IPS DF 4.7 (cell line): ENCODE results near the gene TYRO3.
"Not testable (repeated sequence)": the region's sequence is repeated elsewhere in the genome, so short reads cannot be mapped to it uniquely, and the experiment has no call there.

Experiments used
- DNase-seq: peaks from one replicate; pipeline ENCODE4 v3.0.0-alpha.2; 2013; ENCODE audit warnings: low spot score; ENCODE audit errors: extremely low read depth

The TYRO3 gene

GRCh38 chr15:41573396-41573795, 14.4 kb downstream of the TYRO3 start:
- DNase-seq = no peak

- no peak for DNase-seq
Measured at GRCh38 chr15:41574158-41574557, 15.1 kb downstream of the TYRO3 start.

- DNase-seq = no peak
Measured at GRCh38 chr15:41575282-41575681, 16.3 kb downstream of the TYRO3 start.

- no peak for DNase-seq
Measured at GRCh38 chr15:41577863-41578735, 19.1 kb downstream of the TYRO3 start.

- DNase-seq = no peak
Measured at GRCh38 chr15:41578736-41579383, 19.8 kb downstream of the TYRO3 start.

GRCh38 chr15:41581110-41581509, 22.1 kb downstream of the TYRO3 start:
- DNase-seq = no peak

- no peak for DNase-seq
Measured at GRCh38 chr15:41583795-41584194, 24.8 kb downstream of the TYRO3 start.

GRCh38 chr15:41584636-41585126, 25.7 kb downstream of the TYRO3 start:
- no peak for DNase-seq

GRCh38 chr15:41585127-41586047, 26.4 kb downstream of the TYRO3 start:
- no peak for DNase-seq

- not testable (repeated sequence) for DNase-seq
Measured at GRCh38 chr15:41586531-41587282, 27.7 kb downstream of the TYRO3 start.

GRCh38 chr15:41589018-41589417, 30.0 kb downstream of the TYRO3 start:
- not testable (repeated sequence) for DNase-seq

- DNase-seq = not testable (repeated sequence)
Measured at GRCh38 chr15:41589571-41589970, 30.6 kb downstream of the TYRO3 start.

- not testable (repeated sequence) for DNase-seq
Measured at GRCh38 chr15:41591217-41591616, 32.2 kb downstream of the TYRO3 start.

GRCh38 chr15:41592718-41593117, 33.7 kb downstream of the TYRO3 start:
- DNase-seq = not testable (repeated sequence)

- DNase-seq = no peak
Measured at GRCh38 chr15:41594801-41595746, 36.1 kb downstream of the TYRO3 start.

GRCh38 chr15:41596972-41597371, 38.0 kb downstream of the TYRO3 start:
- DNase-seq = no peak

GRCh38 chr15:41597787-41598186, 38.8 kb downstream of the TYRO3 start:
- DNase-seq = no peak

GRCh38 chr15:41599061-41599460, 40.0 kb downstream of the TYRO3 start:
- DNase-seq = no peak

GRCh38 chr15:41603411-41603935, 44.5 kb downstream of the TYRO3 start:
- DNase-seq = no peak
